ENCODE results near the gene ANKRD9. TPM values are rescaled to one million over a fixed set of nuclear protein-coding genes. Genes with fewer than 3 reads are reported as not detected.
A peak's percentile ranks its signal among the peaks of the same experiment; 100 is the strongest.

ANKRD9 gene
- total RNA-seq, 1 donor, result 15.6 TPM

DNA sequence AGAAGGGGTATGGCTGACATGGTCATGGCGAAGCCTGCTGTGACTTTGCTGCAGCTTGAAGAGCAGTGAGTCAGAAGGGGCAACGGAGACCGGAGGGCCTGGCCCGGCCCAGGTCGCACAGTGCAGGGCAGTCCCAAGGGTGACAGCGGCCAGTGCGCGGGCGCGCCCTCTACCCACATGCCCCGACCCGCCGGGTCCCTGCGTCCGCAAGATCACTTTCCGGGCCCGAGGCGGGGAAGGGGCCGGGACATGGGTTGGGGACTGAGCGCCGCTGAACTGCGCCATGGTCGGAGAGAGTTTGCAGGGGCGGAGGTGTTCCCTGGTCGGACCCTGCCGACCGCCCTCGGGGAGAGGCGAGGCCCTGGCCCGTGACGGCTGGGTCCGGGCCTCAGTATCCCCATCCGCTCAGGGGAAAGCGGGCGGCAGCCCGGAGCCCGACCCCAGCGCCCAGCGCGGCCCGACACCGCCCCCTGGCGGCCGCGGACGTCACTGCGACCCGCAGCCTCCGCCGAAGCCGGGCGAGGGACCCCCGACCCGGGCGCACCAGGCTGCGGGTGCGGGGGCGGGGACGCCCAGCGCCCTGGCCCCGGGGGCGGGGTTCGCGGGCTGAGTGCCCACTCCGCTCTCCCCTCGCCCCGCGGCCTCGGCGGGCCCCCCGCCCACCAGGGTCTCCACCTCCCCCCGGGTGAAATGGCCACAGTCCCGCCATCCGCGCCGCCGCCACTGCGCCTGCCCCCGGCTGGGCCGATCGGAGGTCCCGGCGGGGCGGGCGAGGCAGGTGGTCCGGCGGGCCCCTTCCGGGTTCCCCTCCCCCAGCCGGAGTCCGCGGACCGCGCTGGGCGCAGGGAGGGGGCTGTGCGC, 7.2 kb upstream of the ANKRD9 start:
- Histone ChIP-seq H3K36me3 (ENCODE audit: insufficient read depth, low read length) (no peaks in the 10 kb centered on the region), H3K79me2 (ENCODE audit: insufficient read depth, low read length) (no peaks in the 10 kb centered on the region), H4K20me1 (ENCODE audit: insufficient read depth, low read length) (no peaks in the 10 kb centered on the region), H3K9me3 (ENCODE audit: low read depth, low read length) (no peaks in the 10 kb centered on the region), H3K27ac (ENCODE audit: low read depth, low read length) (no peak overlapping the region), H3K4me3 (ENCODE audit: insufficient read depth, low read length) (peak overlapping the region; percentile 78), H3K4me2 (ENCODE audit: insufficient read depth, low read length) (peak overlapping the region; percentile 80), H3K27me3 (ENCODE audit: insufficient read depth, low read length) (no peaks in the 10 kb centered on the region), H3K4me1 (ENCODE audit: insufficient read depth, low read length) (no peaks in the 10 kb centered on the region), H2AFZ (ENCODE audit: low read length) (peak overlapping the region; percentile 88)
- DNase-seq (ENCODE audit: insufficient read length, low spot score, missing footprints), result peak; percentile 99
- TF ChIP-seq, protein P1, sequence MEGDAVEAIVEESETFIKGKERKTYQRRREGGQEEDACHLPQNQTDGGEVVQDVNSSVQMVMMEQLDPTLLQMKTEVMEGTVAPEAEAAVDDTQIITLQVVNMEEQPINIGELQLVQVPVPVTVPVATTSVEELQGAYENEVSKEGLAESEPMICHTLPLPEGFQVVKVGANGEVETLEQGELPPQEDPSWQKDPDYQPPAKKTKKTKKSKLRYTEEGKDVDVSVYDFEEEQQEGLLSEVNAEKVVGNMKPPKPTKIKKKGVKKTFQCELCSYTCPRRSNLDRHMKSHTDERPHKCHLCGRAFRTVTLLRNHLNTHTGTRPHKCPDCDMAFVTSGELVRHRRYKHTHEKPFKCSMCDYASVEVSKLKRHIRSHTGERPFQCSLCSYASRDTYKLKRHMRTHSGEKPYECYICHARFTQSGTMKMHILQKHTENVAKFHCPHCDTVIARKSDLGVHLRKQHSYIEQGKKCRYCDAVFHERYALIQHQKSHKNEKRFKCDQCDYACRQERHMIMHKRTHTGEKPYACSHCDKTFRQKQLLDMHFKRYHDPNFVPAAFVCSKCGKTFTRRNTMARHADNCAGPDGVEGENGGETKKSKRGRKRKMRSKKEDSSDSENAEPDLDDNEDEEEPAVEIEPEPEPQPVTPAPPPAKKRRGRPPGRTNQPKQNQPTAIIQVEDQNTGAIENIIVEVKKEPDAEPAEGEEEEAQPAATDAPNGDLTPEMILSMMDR (IDR thresholded peaks at IDR 0.05; ENCODE audit: extremely low read depth, low read depth, low read length), result peak; percentile 45

DNA sequence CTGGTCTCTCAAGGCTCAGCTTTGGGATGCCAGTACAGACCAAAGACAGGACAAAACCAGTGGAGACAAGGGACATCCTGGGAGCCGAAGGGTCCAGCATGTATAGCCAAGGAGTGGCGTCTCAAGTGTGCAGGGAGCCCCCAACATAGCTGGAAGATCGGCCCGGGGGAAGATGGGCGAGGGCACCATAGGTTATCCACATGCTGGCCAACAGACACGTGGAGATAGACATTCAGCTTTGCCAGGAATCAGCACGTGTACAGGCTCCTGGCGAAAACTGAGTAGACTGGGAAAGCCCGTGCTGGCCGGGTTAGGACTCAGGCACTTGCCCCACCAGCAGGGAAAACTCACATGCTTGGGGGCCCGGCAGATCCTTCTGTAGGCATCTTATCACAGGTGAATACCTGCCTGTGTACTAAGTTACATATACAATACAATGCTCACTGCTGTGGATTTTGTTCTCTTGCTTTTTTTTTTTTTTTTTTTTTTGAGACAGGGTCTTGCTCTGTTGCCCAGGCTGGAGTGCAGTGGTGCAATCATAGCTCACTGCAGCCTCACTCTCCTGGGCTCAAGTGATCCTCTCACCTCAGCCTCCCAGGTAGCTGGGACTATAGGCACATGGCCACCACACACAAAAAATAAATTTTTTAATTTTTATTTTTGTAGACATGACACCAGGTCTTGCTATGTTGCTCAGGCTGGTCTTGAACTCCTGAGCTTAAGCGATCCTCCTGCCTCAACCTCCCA, 5.6 kb upstream of the ANKRD9 start:
- H3K4me3 ChIP-seq (ENCODE audit: insufficient read depth, low read length), result no peak overlapping the region
- H3K27me3 ChIP-seq (ENCODE audit: insufficient read depth, low read length), result no peaks in the 10 kb centered on the region
- no peak overlapping the region for H3K4me2 ChIP-seq (ENCODE audit: insufficient read depth, low read length)
- H3K9me3 ChIP-seq (ENCODE audit: low read depth, low read length), result no peaks in the 10 kb centered on the region
- H3K27ac ChIP-seq (ENCODE audit: low read depth, low read length), result no peak overlapping the region
- no peak overlapping the region for H2AFZ ChIP-seq (ENCODE audit: low read length)
- peaks cover 3% of the 10 kb centered on the region for H3K4me1 ChIP-seq (ENCODE audit: insufficient read depth, low read length)
- no peaks in the 10 kb centered on the region for H4K20me1 ChIP-seq (ENCODE audit: insufficient read depth, low read length)
- TF ChIP-seq, protein P1 (IDR thresholded peaks at IDR 0.05; ENCODE audit: extremely low read depth, low read depth, low read length), result no peak
- H3K79me2 ChIP-seq (ENCODE audit: insufficient read depth, low read length), result no peaks in the 10 kb centered on the region
- peak; percentile 77 for DNase-seq (ENCODE audit: insufficient read length, low spot score, missing footprints)
- no peaks in the 10 kb centered on the region for H3K36me3 ChIP-seq (ENCODE audit: insufficient read depth, low read length)

DNA sequence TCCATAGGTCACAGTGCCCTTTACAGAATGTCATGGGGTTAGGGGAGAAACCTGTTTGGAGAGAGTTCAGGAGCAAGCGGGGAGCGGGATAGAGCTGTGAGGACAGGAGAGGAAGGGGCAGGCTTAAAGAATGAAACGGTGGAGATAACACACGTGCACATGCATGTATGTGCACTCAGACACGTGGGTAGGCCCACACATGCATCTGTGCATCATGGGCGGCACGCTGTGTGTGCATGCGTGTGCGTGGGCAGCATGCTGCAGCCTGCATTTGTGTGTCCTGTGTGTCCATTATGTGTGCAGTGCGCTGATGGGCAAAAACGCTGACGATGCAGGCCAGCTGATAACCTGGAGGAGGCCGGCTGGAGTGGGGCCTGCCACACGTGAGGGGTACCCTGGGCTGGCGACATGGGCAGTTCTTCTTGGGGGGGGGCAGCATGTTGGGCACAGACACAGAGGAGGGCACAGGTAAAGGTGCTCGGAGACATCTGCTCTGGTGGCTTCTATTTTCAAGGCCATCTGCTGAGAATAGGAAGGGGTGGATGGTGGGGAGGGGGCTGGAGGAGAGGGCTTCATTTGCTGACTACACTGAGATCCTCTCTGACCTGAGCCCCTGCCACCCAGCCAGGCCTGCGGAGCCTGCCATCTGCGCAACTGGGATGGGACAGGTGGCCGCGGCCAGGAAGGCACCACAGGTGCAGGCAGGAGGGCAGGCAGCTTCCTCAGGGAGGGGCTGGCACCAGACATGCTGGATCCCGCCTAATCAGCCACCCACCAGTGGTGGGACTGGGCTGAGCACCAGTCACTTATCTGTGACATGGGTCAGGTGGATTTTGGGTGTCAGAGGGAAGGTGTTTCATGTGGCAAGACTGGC, 4.6 kb upstream of the ANKRD9 start:
- TF ChIP-seq, protein P1 (IDR thresholded peaks at IDR 0.05; ENCODE audit: extremely low read depth, low read depth, low read length), result no peak
- Histone ChIP-seq H3K4me3 (ENCODE audit: insufficient read depth, low read length) (no peak overlapping the region), H3K4me1 (ENCODE audit: insufficient read depth, low read length) (peaks cover 4% of the 10 kb centered on the region), H3K9me3 (ENCODE audit: low read depth, low read length) (no peaks in the 10 kb centered on the region), H3K36me3 (ENCODE audit: insufficient read depth, low read length) (no peaks in the 10 kb centered on the region), H3K4me2 (ENCODE audit: insufficient read depth, low read length) (no peak overlapping the region), H3K27me3 (ENCODE audit: insufficient read depth, low read length) (no peaks in the 10 kb centered on the region), H4K20me1 (ENCODE audit: insufficient read depth, low read length) (no peaks in the 10 kb centered on the region), H3K79me2 (ENCODE audit: insufficient read depth, low read length) (no peaks in the 10 kb centered on the region), H2AFZ (ENCODE audit: low read length) (no peak overlapping the region), H3K27ac (ENCODE audit: low read depth, low read length) (no peak overlapping the region)
- peak; percentile 52 for DNase-seq (ENCODE audit: insufficient read length, low spot score, missing footprints)

All from osteoblast (primary cell).